DOHH2 (cell line): ENCODE data around the gene TLE2.

Source experiments
- H3F3A ChIP-seq: fragments of 200-600 bp; sonication (generic), shearing (Covaris generic); 2 replicates; pipeline ENCODE4 v1.6.0; 2016; ENCODE audit warnings: antibody characterized with exemption, mild to moderate bottlenecking; ENCODE audit not compliant: control insufficient read depth, insufficient read depth
- H3K27ac ChIP-seq: fragments of 200-600 bp; sonication (generic); 2 replicates; pipeline ENCODE4 v1.5.1; 2014; ENCODE audit warnings: low read depth, mild to moderate bottlenecking, low read length, moderate library complexity
- H3K27me3 ChIP-seq: fragments of 200-600 bp; sonication (generic); 2 replicates; pipeline ENCODE4 v1.6.1; 2014; ENCODE audit warnings: mild to moderate bottlenecking, low read length, mixed read lengths; ENCODE audit not compliant: control insufficient read depth
- H3K36me3 ChIP-seq: fragments of 200-600 bp; sonication (generic); 2 replicates; pipeline ENCODE4 v1.6.1; 2014; ENCODE audit warnings: mild to moderate bottlenecking, low read length, moderate library complexity, mixed read lengths; ENCODE audit not compliant: control insufficient read depth
- H3K4me1 ChIP-seq: fragments of 200-600 bp; sonication (generic); 2 replicates; pipeline ENCODE4 v1.6.1; 2014; ENCODE audit warnings: mild to moderate bottlenecking, low read length, mixed read lengths; ENCODE audit not compliant: control insufficient read depth
- H3K4me2 ChIP-seq: fragments of 200-600 bp; sonication (generic); 2 replicates; pipeline ENCODE4 v1.6.0; 2014; ENCODE audit warnings: mild to moderate bottlenecking, low read length, moderate library complexity
- H3K4me3 ChIP-seq: fragments of 200-600 bp; sonication (generic); 2 replicates; pipeline ENCODE4 v1.5.1; 2014; ENCODE audit warnings: mild to moderate bottlenecking, low read length, mixed read lengths
- H3K79me2 ChIP-seq: fragments of 200-600 bp; sonication (generic); 2 replicates; pipeline ENCODE4 v1.6.1; 2014; ENCODE audit warnings: mild to moderate bottlenecking, low read length, mixed read lengths; ENCODE audit not compliant: control insufficient read depth
- H3K9me2 ChIP-seq: fragments of 200-600 bp; sonication (generic); replicated peaks from 2 replicates; pipeline ENCODE4 v1.6.1; 2014; ENCODE audit warnings: mild to moderate bottlenecking, low read length, mixed read lengths; ENCODE audit not compliant: control insufficient read depth
- H3K9me3 ChIP-seq: fragments of 200-600 bp; sonication (generic); 2 replicates; pipeline ENCODE4 v1.6.1; 2014; ENCODE audit warnings: antibody characterized with exemption, low read length, mixed read lengths; ENCODE audit not compliant: control insufficient read depth, insufficient read depth
- H4K20me1 ChIP-seq: fragments of 200-600 bp; sonication (generic); 2 replicates; pipeline ENCODE4 v1.6.0; 2014; ENCODE audit warnings: low read depth, mild to moderate bottlenecking, antibody characterized with exemption, low read length, moderate library complexity; ENCODE audit not compliant: control insufficient read depth, insufficient read depth
- EZH2phosphoT487 ChIP-seq: fragments of 200-600 bp; sonication (generic); IDR thresholded peaks from 2 replicates; pipeline ENCODE4 v1.6.1; 2017; ENCODE audit warnings: borderline replicate concordance, mild to moderate bottlenecking, antibody characterized with exemption, low read length, moderate library complexity, mixed read lengths
- TF ChIP-seq, protein P1 (sequence below): fragments of 200-600 bp; sonication (generic); IDR thresholded peaks from one replicate; pipeline ENCODE4 v1.5.1; 2014; ENCODE audit warnings: antibody characterized with exemption, mild to moderate bottlenecking, low read depth, low read length; ENCODE audit not compliant: poor library complexity, severe bottlenecking

The TLE2 gene

DNA sequence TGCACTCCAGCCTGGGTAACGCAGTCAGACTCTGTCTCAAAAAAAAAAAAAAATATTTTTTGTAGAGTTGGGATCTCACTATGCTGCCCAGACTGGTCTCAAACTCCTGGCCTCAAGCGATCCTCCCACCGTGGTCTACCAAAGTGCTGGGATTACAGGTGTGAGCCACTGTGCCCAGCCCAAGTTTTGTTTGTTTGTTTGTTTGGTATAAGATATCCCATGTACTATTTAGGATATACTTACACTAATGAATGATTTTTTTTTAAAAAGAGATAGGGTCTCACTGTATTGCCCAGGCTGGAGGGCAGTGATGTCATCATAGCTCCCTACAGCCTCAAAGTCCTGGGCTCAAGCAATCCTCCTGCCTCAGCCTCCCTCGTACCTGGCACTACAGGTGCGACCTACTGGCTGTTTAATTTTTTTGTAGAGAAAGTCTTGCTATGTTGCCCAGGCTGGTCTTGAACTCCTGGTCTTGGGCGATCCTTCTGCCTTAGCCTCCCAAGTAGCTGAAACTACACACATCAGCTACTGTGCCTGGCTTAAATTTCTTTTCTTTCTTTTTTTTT is 27.8 kb downstream of the TLE2 start:
- Histone ChIP-seq H3F3A (no peaks in the 10 kb centered on the region), H3K4me2 (no peak overlapping the region), H4K20me1 (no peaks in the 10 kb centered on the region), H3K4me3 (no peak overlapping the region), H3K4me1 (no peaks in the 10 kb centered on the region), H3K36me3 (no peaks in the 10 kb centered on the region), H3K79me2 (no peaks in the 10 kb centered on the region), H3K9me2 (no peaks in the 10 kb centered on the region), H3K27ac (no peak overlapping the region), H3K27me3 (no peaks in the 10 kb centered on the region), H3K9me3 (no peaks in the 10 kb centered on the region)
- no peak for TF ChIP-seq EZH2phosphoT487
- TF ChIP-seq, protein P1, sequence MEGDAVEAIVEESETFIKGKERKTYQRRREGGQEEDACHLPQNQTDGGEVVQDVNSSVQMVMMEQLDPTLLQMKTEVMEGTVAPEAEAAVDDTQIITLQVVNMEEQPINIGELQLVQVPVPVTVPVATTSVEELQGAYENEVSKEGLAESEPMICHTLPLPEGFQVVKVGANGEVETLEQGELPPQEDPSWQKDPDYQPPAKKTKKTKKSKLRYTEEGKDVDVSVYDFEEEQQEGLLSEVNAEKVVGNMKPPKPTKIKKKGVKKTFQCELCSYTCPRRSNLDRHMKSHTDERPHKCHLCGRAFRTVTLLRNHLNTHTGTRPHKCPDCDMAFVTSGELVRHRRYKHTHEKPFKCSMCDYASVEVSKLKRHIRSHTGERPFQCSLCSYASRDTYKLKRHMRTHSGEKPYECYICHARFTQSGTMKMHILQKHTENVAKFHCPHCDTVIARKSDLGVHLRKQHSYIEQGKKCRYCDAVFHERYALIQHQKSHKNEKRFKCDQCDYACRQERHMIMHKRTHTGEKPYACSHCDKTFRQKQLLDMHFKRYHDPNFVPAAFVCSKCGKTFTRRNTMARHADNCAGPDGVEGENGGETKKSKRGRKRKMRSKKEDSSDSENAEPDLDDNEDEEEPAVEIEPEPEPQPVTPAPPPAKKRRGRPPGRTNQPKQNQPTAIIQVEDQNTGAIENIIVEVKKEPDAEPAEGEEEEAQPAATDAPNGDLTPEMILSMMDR = no peak

DNA sequence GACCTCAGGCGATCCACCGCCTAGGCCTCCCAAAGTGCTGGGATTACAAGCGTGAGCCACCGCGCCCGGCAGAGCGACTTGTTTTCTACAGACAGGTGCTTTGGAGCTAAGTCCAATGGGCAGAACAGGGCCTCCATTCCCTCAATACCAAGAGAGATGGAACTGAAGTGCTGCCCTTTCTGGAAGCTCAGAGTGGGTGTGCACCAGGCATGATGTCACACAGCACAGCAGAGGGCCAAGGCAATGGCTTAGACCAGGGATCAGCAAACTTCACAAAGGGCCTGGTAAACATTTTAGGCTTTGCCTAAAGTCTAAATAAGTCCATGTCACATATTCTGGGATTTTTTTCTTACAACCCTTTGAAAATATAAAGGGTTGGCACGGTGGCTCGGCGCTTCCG is 30.4 kb downstream of the TLE2 start:
- no peak for TF ChIP-seq EZH2phosphoT487
- TF ChIP-seq, protein P1 = no peak
- Histone ChIP-seq H3K4me2 (no peak overlapping the region), H3K27me3 (no peaks in the 10 kb centered on the region), H3K9me2 (no peaks in the 10 kb centered on the region), H3K4me1 (no peaks in the 10 kb centered on the region), H3K4me3 (no peak overlapping the region), H3F3A (no peaks in the 10 kb centered on the region), H3K9me3 (no peaks in the 10 kb centered on the region), H4K20me1 (no peaks in the 10 kb centered on the region), H3K36me3 (no peaks in the 10 kb centered on the region), H3K79me2 (no peaks in the 10 kb centered on the region), H3K27ac (no peak overlapping the region)

GRCh38 chr19:2997720-2998119 is 31.4 kb downstream of the TLE2 start:
- no peaks in the 10 kb centered on the region for H4K20me1 ChIP-seq
- H3F3A ChIP-seq = no peaks in the 10 kb centered on the region
- H3K36me3 ChIP-seq = no peaks in the 10 kb centered on the region
- no peak overlapping the region for H3K27ac ChIP-seq
- no peaks in the 10 kb centered on the region for H3K9me2 ChIP-seq
- no peaks in the 10 kb centered on the region for H3K27me3 ChIP-seq
- TF ChIP-seq, protein P1 = no peak
- no peak for TF ChIP-seq EZH2phosphoT487
- H3K4me2 ChIP-seq = no peak overlapping the region
- no peaks in the 10 kb centered on the region for H3K9me3 ChIP-seq
- no peak overlapping the region for H3K4me3 ChIP-seq
- H3K79me2 ChIP-seq = no peaks in the 10 kb centered on the region
- H3K4me1 ChIP-seq = no peaks in the 10 kb centered on the region
